HepG2 (cell line): ENCODE data around the gene LYRM4. TPM values are rescaled to one million over a fixed set of nuclear protein-coding genes. Genes with fewer than 3 reads are reported as not detected.
A peak's percentile ranks its signal among the peaks of the same experiment; 100 is the strongest.

ENCODE experiments used
- ATF7 ChIP-seq, 2 experiments: fragments of 450-650 bp in 1 of 2; sonication (generic) in 1 of 2; formaldehyde crosslinking in 1 of 2; IDR thresholded peaks; 2 replicates each; pipeline versions ENCODE4 v1.4.0 to v1.6.1; 2016 to 2020; ENCODE audit warnings: antibody characterized with exemption in 1 of 2, mild to moderate bottlenecking in 1 of 2, missing genetic modification reagents in 1 of 2
- CAMTA2 ChIP-seq: sonication (generic); formaldehyde crosslinking; IDR thresholded peaks from 2 replicates; pipeline ENCODE4 v1.4.0; 2020; ENCODE audit warnings: mild to moderate bottlenecking, missing genetic modification reagents, borderline replicate concordance
- EZH2 ChIP-seq: conservative IDR thresholded peaks from 2 replicates; pipeline ENCODE4 v1.6.1; 2012; ENCODE audit warnings: mild to moderate bottlenecking, low read depth, low read length, moderate library complexity
- FOXO1 ChIP-seq: sonication (generic); formaldehyde crosslinking; IDR thresholded peaks from 2 replicates; pipeline ENCODE4 v1.4.0; 2020; ENCODE audit warnings: missing genetic modification reagents
- GABPB1 ChIP-seq: IDR thresholded peaks from 2 replicates; pipeline ENCODE4 v1.6.1; 2016; ENCODE audit warnings: mild to moderate bottlenecking, missing genetic modification reagents, moderate library complexity, missing compliant biosample characterization
- IRF2 ChIP-seq: IDR thresholded peaks from 2 replicates; pipeline ENCODE4 v1.6.1; 2018; ENCODE audit warnings: missing genetic modification reagents, missing compliant biosample characterization
- KAT8 ChIP-seq: IDR thresholded peaks from 2 replicates; pipeline ENCODE4 v1.6.1; 2016; ENCODE audit warnings: missing genetic modification reagents, missing compliant biosample characterization
- KLF11 ChIP-seq: IDR thresholded peaks from 2 replicates; pipeline ENCODE4 v1.6.1; 2016; ENCODE audit warnings: missing compliant biosample characterization
- MATR3 ChIP-seq: sonication (generic); formaldehyde crosslinking; IDR thresholded peaks from 2 replicates; pipeline ENCODE4 v1.4.0; 2020; ENCODE audit warnings: missing genetic modification reagents
- NR2F2 ChIP-seq: IDR thresholded peaks from 2 replicates; pipeline ENCODE4 v1.6.1; 2012; ENCODE audit warnings: low read depth, inconsistent platforms, borderline replicate concordance
- PRPF4 ChIP-seq: fragments of 200-400 bp; formaldehyde crosslinking; IDR thresholded peaks from 2 replicates; pipeline ENCODE4 v1.6.1; 2016; ENCODE audit warnings: low read length, low read depth; ENCODE audit not compliant: poor library complexity, severe bottlenecking
- REL ChIP-seq: sonication (generic); formaldehyde crosslinking; conservative IDR thresholded peaks from 2 replicates; pipeline ENCODE4 v1.8.0; 2022; ENCODE audit warnings: mild to moderate bottlenecking, missing genetic modification reagents, moderate library complexity
- SIX4 ChIP-seq: sonication (generic); formaldehyde crosslinking; IDR thresholded peaks from 2 replicates; pipeline ENCODE4 v1.4.0; 2020; ENCODE audit warnings: missing genetic modification reagents
- TAF1 ChIP-seq: sonication (generic); formaldehyde crosslinking; IDR thresholded peaks from 2 replicates; pipeline ENCODE4 v1.4.0; 2020; ENCODE audit warnings: missing genetic modification reagents
- ZBTB7A ChIP-seq: sonication (generic); formaldehyde crosslinking; IDR thresholded peaks from 2 replicates; pipeline ENCODE4 v1.8.0; 2022; ENCODE audit warnings: mild to moderate bottlenecking, missing genetic modification reagents
- ZNF138 ChIP-seq: sonication (generic); formaldehyde crosslinking; IDR thresholded peaks from 2 replicates; pipeline ENCODE4 v1.5.0; 2020; ENCODE audit warnings: mild to moderate bottlenecking, low read depth, missing genetic modification reagents
- ZNF547 ChIP-seq: sonication (generic); formaldehyde crosslinking; IDR thresholded peaks from 2 replicates; pipeline ENCODE4 v1.5.1; 2020; ENCODE audit warnings: mild to moderate bottlenecking, missing genetic modification reagents
- ZNF556 ChIP-seq: sonication (generic); formaldehyde crosslinking; IDR thresholded peaks from 2 replicates; pipeline ENCODE4 v1.4.0; 2020; ENCODE audit warnings: mild to moderate bottlenecking, missing genetic modification reagents, borderline replicate concordance
- ZNF75D ChIP-seq: sonication (generic); formaldehyde crosslinking; IDR thresholded peaks from 2 replicates; pipeline ENCODE4 v1.8.1; 2023; ENCODE audit warnings: missing genetic modification reagents, mild to moderate bottlenecking, borderline replicate concordance
- ZNF772 ChIP-seq: sonication (generic); formaldehyde crosslinking; IDR thresholded peaks from 2 replicates; pipeline ENCODE4 v1.5.0; 2020; ENCODE audit warnings: mild to moderate bottlenecking, missing genetic modification reagents
- ZNF790 ChIP-seq: sonication (generic); formaldehyde crosslinking; IDR thresholded peaks from 2 replicates; pipeline ENCODE4 v1.8.0; 2022; ENCODE audit warnings: missing genetic modification reagents, mild to moderate bottlenecking, borderline replicate concordance
- polyA plus RNA-seq, 8 experiments: library from polyadenylated mRNA; depleted of rRNA in 3 of 8; stranded (reverse) in 7 of 8; unstranded in 1 of 8; fragments of >200 nt; fragmentation: Illumina TruSeq in 4 of 8; extraction: Trizol in 4 of 8; gene quantifications; 2 replicates each; pipeline versions ENCODE4 v1.2.1 to v1.2.3, GENCODE V29; 2011 to 2016; ENCODE audit warnings: low read depth in 4 of 8, missing spikeins in 1 of 8, mixed read lengths in 1 of 8; ENCODE audit not compliant: insufficient read depth in 1 of 8
- total RNA-seq, 5 experiments: library from RNA; depleted of rRNA; stranded (reverse); fragments of >200 nt; fragmentation: Illumina TruSeq; extraction: Trizol; gene quantifications; 2 replicates each; pipeline ENCODE4 v1.2.3, GENCODE V29; 2016; ENCODE audit warnings: low read depth in 1 of 5
- TF ChIP-seq, protein P1 (sequence below): sonication (generic); formaldehyde crosslinking; IDR thresholded peaks from 2 replicates; pipeline ENCODE4 v1.4.0; 2020; ENCODE audit warnings: missing genetic modification reagents
- TF ChIP-seq, protein P2 (sequence below): sonication (generic); formaldehyde crosslinking; IDR thresholded peaks from 2 replicates; pipeline ENCODE4 v1.9.0; 2021; ENCODE audit warnings: missing genetic modification reagents, borderline replicate concordance
- TF ChIP-seq, protein P3 (sequence below): sonication (generic); formaldehyde crosslinking; IDR thresholded peaks from 2 replicates; pipeline ENCODE4 v1.4.0; 2020; ENCODE audit warnings: mild to moderate bottlenecking, missing genetic modification reagents
- TF ChIP-seq, protein P4 (sequence below): sonication (generic); formaldehyde crosslinking; IDR thresholded peaks from 2 replicates; pipeline ENCODE4 v1.8.1; 2023; ENCODE audit warnings: mild to moderate bottlenecking, missing genetic modification reagents

The LYRM4 gene
- total and polyA plus RNA-seq, 2 of the 13 experiments (the other 11 are each of a cell fraction or from before 2014, with no cell fraction given), result 64.6 to 67.5 TPM

DNA sequence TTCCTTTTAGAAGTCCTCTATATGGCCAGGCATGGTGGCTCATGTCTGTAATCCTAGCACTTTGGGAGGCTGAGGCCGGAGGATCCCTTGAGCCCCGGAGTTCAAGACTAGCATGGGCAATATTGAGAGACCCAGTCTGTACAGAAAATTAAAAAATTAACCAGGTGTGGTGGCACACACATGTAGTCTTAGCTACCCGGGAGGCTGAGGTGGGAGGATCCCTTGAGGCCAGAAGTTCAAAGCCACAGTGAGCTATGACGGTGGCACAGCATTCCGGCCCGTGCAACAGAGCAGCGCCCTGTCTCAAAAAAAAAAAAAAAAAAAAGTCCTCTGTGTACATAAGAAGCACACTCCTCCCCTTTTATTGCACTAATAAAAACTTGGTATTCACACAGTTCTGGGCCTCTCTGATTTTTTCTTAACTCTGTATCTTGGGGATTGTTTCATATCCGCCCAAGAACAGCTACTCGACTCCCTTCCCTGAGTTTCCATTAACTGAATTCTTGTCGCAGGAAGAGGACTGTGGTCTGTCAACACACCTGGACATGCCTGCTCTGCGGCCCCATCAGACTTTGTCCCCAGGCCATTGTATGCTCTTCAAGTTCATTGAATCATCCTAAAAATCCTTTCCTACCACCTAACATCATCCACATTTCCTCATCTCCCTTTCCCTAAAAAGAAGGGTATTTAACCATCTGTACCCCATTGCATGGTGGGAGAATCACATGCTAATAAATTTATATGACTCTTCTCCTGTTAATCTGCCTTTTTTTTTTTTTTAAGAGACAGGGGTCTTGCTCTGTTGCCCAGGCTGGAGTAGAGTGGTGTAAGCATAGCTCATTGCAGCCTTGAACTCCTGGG, 201.5 kb downstream of the LYRM4 start (continued):
- TF ChIP-seq, protein P1, sequence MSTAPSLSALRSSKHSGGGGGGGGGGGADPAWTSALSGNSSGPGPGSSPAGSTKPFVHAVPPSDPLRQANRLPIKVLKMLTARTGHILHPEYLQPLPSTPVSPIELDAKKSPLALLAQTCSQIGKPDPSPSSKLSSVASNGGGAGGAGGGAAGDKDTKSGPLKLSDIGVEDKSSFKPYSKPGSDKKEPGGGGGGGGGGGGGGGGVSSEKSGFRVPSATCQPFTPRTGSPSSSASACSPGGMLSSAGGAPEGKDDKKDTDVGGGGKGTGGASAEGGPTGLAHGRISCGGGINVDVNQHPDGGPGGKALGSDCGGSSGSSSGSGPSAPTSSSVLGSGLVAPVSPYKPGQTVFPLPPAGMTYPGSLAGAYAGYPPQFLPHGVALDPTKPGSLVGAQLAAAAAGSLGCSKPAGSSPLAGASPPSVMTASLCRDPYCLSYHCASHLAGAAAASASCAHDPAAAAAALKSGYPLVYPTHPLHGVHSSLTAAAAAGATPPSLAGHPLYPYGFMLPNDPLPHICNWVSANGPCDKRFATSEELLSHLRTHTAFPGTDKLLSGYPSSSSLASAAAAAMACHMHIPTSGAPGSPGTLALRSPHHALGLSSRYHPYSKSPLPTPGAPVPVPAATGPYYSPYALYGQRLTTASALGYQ (CRISPR knock-in tag), result peak; percentile 74; the same call in 1 of the 2 replicates
- TF ChIP-seq ATF7 (IDR thresholded peaks at IDR 0.05) (no peak), ATF7 (CRISPR knock-in tag; IDR thresholded peaks at IDR 0.05) (no peak), GABPB1 (CRISPR knock-in tag) (peak; percentile 51; the same call in 1 of the 2 replicates), ZNF772 (CRISPR knock-in tag) (no peak), ZNF547 (CRISPR knock-in tag) (no peak), KAT8 (CRISPR knock-in tag) (peak; percentile 78; the same call in 1 of the 2 replicates), SIX4 (CRISPR knock-in tag) (peak; percentile 75; the same call in 1 of the 2 replicates), ZNF75D (no peak), ZNF790 (no peak), CAMTA2 (CRISPR knock-in tag) (no peak), KLF11 (no peak), PRPF4 (no peak), MATR3 (CRISPR knock-in tag) (no peak), ZNF138 (no peak), ZNF556 (CRISPR knock-in tag) (no peak), FOXO1 (CRISPR knock-in tag) (peak; percentile 90), IRF2 (CRISPR knock-in tag) (peak; percentile 90), NR2F2 (peak; percentile 58; the same call in 1 of the 2 replicates), ZBTB7A (no peak), TAF1 (CRISPR knock-in tag) (no peak), EZH2 (no peak), REL (no peak)
- TF ChIP-seq, protein P2, sequence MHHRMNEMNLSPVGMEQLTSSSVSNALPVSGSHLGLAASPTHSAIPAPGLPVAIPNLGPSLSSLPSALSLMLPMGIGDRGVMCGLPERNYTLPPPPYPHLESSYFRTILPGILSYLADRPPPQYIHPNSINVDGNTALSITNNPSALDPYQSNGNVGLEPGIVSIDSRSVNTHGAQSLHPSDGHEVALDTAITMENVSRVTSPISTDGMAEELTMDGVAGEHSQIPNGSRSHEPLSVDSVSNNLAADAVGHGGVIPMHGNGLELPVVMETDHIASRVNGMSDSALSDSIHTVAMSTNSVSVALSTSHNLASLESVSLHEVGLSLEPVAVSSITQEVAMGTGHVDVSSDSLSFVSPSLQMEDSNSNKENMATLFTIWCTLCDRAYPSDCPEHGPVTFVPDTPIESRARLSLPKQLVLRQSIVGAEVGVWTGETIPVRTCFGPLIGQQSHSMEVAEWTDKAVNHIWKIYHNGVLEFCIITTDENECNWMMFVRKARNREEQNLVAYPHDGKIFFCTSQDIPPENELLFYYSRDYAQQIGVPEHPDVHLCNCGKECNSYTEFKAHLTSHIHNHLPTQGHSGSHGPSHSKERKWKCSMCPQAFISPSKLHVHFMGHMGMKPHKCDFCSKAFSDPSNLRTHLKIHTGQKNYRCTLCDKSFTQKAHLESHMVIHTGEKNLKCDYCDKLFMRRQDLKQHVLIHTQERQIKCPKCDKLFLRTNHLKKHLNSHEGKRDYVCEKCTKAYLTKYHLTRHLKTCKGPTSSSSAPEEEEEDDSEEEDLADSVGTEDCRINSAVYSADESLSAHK (CRISPR knock-in tag), result no peak
- TF ChIP-seq, protein P3, sequence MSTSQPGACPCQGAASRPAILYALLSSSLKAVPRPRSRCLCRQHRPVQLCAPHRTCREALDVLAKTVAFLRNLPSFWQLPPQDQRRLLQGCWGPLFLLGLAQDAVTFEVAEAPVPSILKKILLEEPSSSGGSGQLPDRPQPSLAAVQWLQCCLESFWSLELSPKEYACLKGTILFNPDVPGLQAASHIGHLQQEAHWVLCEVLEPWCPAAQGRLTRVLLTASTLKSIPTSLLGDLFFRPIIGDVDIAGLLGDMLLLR (CRISPR knock-in tag), result no peak
- TF ChIP-seq, protein P4, sequence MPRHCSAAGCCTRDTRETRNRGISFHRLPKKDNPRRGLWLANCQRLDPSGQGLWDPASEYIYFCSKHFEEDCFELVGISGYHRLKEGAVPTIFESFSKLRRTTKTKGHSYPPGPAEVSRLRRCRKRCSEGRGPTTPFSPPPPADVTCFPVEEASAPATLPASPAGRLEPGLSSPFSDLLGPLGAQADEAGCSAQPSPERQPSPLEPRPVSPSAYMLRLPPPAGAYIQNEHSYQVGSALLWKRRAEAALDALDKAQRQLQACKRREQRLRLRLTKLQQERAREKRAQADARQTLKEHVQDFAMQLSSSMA, result no peak; the same call in 1 of the 2 replicates
